HepG2 (cell line): Measurements from ENCODE around the gene EPN2. TPM values are rescaled to one million over a fixed set of nuclear protein-coding genes. Genes with fewer than 3 reads are reported as not detected.
A peak's percentile ranks its signal among the peaks of the same experiment; 100 is the strongest.

Source experiments
- ATF4 ChIP-seq, 2 experiments: fragments of 450-650 bp in 1 of 2; sonication (generic) in 1 of 2; formaldehyde crosslinking; IDR thresholded peaks; 2 replicates each; pipeline versions ENCODE4 v1.5.0 to v1.8.0; 2020 to 2022; ENCODE audit warnings: mild to moderate bottlenecking in 1 of 2, missing genetic modification reagents in 1 of 2
- BCL6 ChIP-seq: IDR thresholded peaks from 2 replicates; pipeline ENCODE4 v1.6.1; 2016; ENCODE audit warnings: missing genetic modification reagents, missing compliant biosample characterization
- CHCHD3 ChIP-seq: sonication (generic); formaldehyde crosslinking; IDR thresholded peaks from 2 replicates; pipeline ENCODE4 v1.8.0; 2022; ENCODE audit warnings: mild to moderate bottlenecking, missing genetic modification reagents, moderate library complexity
- CHD2 ChIP-seq: IDR thresholded peaks from 2 replicates; pipeline ENCODE4 v1.6.1; 2011; ENCODE audit warnings: low read depth, low read length, improper control_type of control experiment
- LBX2 ChIP-seq: sonication (generic); formaldehyde crosslinking; IDR thresholded peaks from 2 replicates; pipeline ENCODE4 v1.5.0; 2020; ENCODE audit warnings: missing genetic modification reagents, mild to moderate bottlenecking, borderline replicate concordance
- NCOA2 ChIP-seq: sonication (generic); formaldehyde crosslinking; IDR thresholded peaks from 2 replicates; pipeline ENCODE4 v1.8.0; 2022; ENCODE audit warnings: inconsistent platforms
- PBX3 ChIP-seq: sonication (generic); formaldehyde crosslinking; IDR thresholded peaks from 2 replicates; pipeline ENCODE4 v1.8.1; 2023; ENCODE audit warnings: missing genetic modification reagents, inconsistent platforms, borderline replicate concordance
- PHF21A ChIP-seq: sonication (generic); formaldehyde crosslinking; IDR thresholded peaks from 2 replicates; pipeline ENCODE4 v1.5.0; 2020; ENCODE audit warnings: mild to moderate bottlenecking, missing genetic modification reagents
- PPARG ChIP-seq: conservative IDR thresholded peaks from 2 replicates; pipeline ENCODE4 v1.6.1; 2016; ENCODE audit warnings: missing biosample characterization, missing genetic modification reagents
- RFX5 ChIP-seq: IDR thresholded peaks from 2 replicates; pipeline ENCODE4 v1.6.1; 2011; ENCODE audit warnings: low read depth, low read length, improper control_type of control experiment
- SALL2 ChIP-seq: sonication (generic); formaldehyde crosslinking; IDR thresholded peaks from 2 replicates; pipeline ENCODE4 v1.8.1; 2023; ENCODE audit warnings: mild to moderate bottlenecking, missing genetic modification reagents, inconsistent platforms
- SIN3A ChIP-seq: IDR thresholded peaks from 2 replicates; pipeline ENCODE4 v1.6.1; 2011; ENCODE audit warnings: low read depth, mild to moderate bottlenecking, control low read depth, low read length, borderline replicate concordance
- SIN3B ChIP-seq: fragments of 150-350 bp; IDR thresholded peaks from 2 replicates; pipeline ENCODE4 v1.6.1; 2014; ENCODE audit warnings: low read length
- TCF12 ChIP-seq, 2 experiments: fragments of 450-650 bp in 1 of 2; sonication (generic) in 1 of 2; formaldehyde crosslinking in 1 of 2; IDR thresholded peaks; 2 replicates each; pipeline versions ENCODE4 v1.6.1 to v1.8.0; 2017 to 2022; ENCODE audit warnings: antibody characterized with exemption in 1 of 2, mild to moderate bottlenecking in 1 of 2, missing genetic modification reagents in 1 of 2, moderate library complexity in 1 of 2
- TCF7L2 ChIP-seq: IDR thresholded peaks from 2 replicates; pipeline ENCODE4 v1.6.1; 2011; ENCODE audit warnings: mild to moderate bottlenecking, low read depth, low read length, moderate library complexity
- TMF1 ChIP-seq: sonication (generic); formaldehyde crosslinking; IDR thresholded peaks from 2 replicates; pipeline ENCODE4 v1.8.1; 2022; ENCODE audit warnings: low read depth, missing genetic modification reagents
- ZBTB42 ChIP-seq: sonication (generic); formaldehyde crosslinking; IDR thresholded peaks from 2 replicates; pipeline ENCODE4 v1.5.0; 2020; ENCODE audit warnings: mild to moderate bottlenecking, missing genetic modification reagents
- ZFY ChIP-seq: sonication (generic); formaldehyde crosslinking; IDR thresholded peaks from 2 replicates; pipeline ENCODE4 v1.4.0; 2020; ENCODE audit warnings: missing genetic modification reagents
- ZNF10 ChIP-seq: sonication (generic); formaldehyde crosslinking; IDR thresholded peaks from 2 replicates; pipeline ENCODE4 v1.4.0; 2020; ENCODE audit warnings: mild to moderate bottlenecking, low read depth, missing genetic modification reagents, borderline replicate concordance
- ZNF207 ChIP-seq: fragments of 450-650 bp; IDR thresholded peaks from 2 replicates; pipeline ENCODE4 v1.6.1; 2016; ENCODE audit warnings: antibody characterized with exemption, borderline replicate concordance
- ZNF264 ChIP-seq: sonication (generic); formaldehyde crosslinking; IDR thresholded peaks from 2 replicates; pipeline ENCODE4 v1.4.0; 2020; ENCODE audit warnings: missing genetic modification reagents
- ZNF281 ChIP-seq: sonication (generic); formaldehyde crosslinking; IDR thresholded peaks from 2 replicates; pipeline ENCODE4 v1.4.0; 2020; ENCODE audit warnings: missing genetic modification reagents, borderline replicate concordance
- ZNF546 ChIP-seq: sonication (generic); formaldehyde crosslinking; conservative IDR thresholded peaks from 2 replicates; pipeline ENCODE4 v1.8.1; 2023; ENCODE audit warnings: mild to moderate bottlenecking, missing genetic modification reagents
- ZNF550 ChIP-seq: sonication (generic); formaldehyde crosslinking; IDR thresholded peaks from 2 replicates; pipeline ENCODE4 v1.4.0; 2020; ENCODE audit warnings: mild to moderate bottlenecking, missing genetic modification reagents, borderline replicate concordance
- ZNF629 ChIP-seq: sonication (generic); formaldehyde crosslinking; conservative IDR thresholded peaks from 2 replicates; pipeline ENCODE4 v1.5.0; 2020; ENCODE audit warnings: missing genetic modification reagents
- polyA plus RNA-seq, 8 experiments: library from polyadenylated mRNA; depleted of rRNA in 3 of 8; stranded (reverse) in 7 of 8; unstranded in 1 of 8; fragments of >200 nt; fragmentation: Illumina TruSeq in 4 of 8; extraction: Trizol in 4 of 8; gene quantifications; 2 replicates each; pipeline versions ENCODE4 v1.2.1 to v1.2.3, GENCODE V29; 2011 to 2016; ENCODE audit warnings: low read depth in 4 of 8, missing spikeins in 1 of 8, mixed read lengths in 1 of 8; ENCODE audit not compliant: insufficient read depth in 1 of 8
- total RNA-seq, 5 experiments: library from RNA; depleted of rRNA; stranded (reverse); fragments of >200 nt; fragmentation: Illumina TruSeq; extraction: Trizol; gene quantifications; 2 replicates each; pipeline ENCODE4 v1.2.3, GENCODE V29; 2016; ENCODE audit warnings: low read depth in 1 of 5

The EPN2 gene
- total and polyA plus RNA-seq, 2 of the 13 experiments (the other 11 are each of a cell fraction or from before 2014, with no cell fraction given): 7.8 to 19.2 TPM

- peak; percentile 19; the same call in 1 of the 2 replicates for TF ChIP-seq ZNF281 (CRISPR knock-in tag)
- no peak for TF ChIP-seq ZNF10 (CRISPR knock-in tag)
- TF ChIP-seq LBX2 (CRISPR knock-in tag): no peak; the same call in 1 of the 2 replicates
- TF ChIP-seq TCF7L2: no peak
- no peak for TF ChIP-seq BCL6
- TF ChIP-seq ZNF550 (CRISPR knock-in tag): no peak
- TF ChIP-seq ZFY (CRISPR knock-in tag): no peak; the same call in 1 of the 2 replicates
- TF ChIP-seq ZNF264: no peak
- TF ChIP-seq PBX3 (CRISPR knock-in tag): no peak
- TF ChIP-seq TMF1 (CRISPR knock-in tag): no peak
- TF ChIP-seq RFX5: 0 out of 2 replicates have a peak, but pooled peaks have one; percentile 9
- 0 out of 2 replicates have a peak, but pooled peaks have one; percentile 45 for TF ChIP-seq CHCHD3 (CRISPR knock-in tag)
- no peak for TF ChIP-seq SALL2
- peak; percentile 9; the same call in 1 of the 2 replicates for TF ChIP-seq SIN3A
- no peak for TF ChIP-seq NCOA2
- TF ChIP-seq PHF21A: no peak
- TF ChIP-seq CHD2: no peak
- TF ChIP-seq SIN3B: no peak
- TF ChIP-seq PPARG (CRISPR knock-in tag): no peak
- no peak for TF ChIP-seq ZBTB42
- TF ChIP-seq ATF4 (CRISPR knock-in tag; IDR thresholded peaks at IDR 0.05): no peak
- no peak for TF ChIP-seq TCF12 (IDR thresholded peaks at IDR 0.05)
- TF ChIP-seq TCF12 (CRISPR knock-in tag; IDR thresholded peaks at IDR 0.05): no peak
- no peak for TF ChIP-seq ZNF546 (CRISPR knock-in tag)
- TF ChIP-seq ZNF207: no peak
- TF ChIP-seq ZNF629 (CRISPR knock-in tag): no peak
Measured at GRCh38 chr17:19378416-19379360, 141.5 kb downstream of the EPN2 start, which contains the start of gene MAPK7 (continued).
